ENCODE data around the gene FAM222B.
A peak's percentile ranks its signal among the peaks of the same experiment; 100 is the strongest.

Gene FAM222B

DNA sequence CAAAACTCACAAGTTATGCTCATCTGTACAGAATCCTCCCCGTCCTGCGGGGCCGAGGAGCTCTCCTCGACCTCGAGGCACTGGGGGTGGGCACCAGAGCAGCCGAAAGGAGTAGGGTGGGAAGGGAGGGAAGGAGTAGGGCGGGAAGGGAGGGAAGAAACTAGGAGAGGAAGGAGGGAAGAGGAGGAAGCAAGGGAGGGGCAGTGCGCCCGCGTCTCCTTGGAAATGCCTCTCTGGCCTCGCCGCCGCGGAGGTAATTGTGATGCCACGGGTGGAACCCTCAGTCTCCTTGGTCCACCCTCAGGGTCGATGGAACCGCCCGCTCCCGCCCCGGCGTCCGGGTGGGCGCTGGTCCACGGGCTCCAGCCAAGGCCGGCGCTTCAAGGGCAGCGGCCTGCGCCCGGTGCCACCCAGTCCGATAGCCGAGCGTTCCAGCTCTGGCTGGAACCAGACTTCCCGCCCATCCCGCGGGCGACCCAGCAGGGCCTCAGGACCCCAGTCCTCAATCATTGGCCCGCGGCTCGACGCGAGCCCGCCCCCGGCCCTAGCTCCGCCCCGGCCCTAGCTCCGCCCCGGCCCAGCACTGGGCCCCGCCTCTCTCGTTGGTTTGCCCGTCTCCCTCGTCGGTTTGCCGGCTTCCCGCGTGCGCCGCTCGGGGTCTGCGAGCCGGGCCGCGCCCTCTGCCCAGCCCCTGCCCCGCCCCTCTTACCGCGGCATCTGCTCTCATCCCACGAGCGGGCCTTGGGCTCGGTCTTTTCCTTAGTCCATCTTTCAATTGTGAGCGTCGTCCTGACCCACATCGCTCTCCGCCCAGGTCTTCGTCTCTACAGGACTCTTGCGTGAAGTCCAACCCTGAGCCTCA is 131.5 kb downstream of the FAM222B start:
- DNase-seq: peak; percentile 90

DNA sequence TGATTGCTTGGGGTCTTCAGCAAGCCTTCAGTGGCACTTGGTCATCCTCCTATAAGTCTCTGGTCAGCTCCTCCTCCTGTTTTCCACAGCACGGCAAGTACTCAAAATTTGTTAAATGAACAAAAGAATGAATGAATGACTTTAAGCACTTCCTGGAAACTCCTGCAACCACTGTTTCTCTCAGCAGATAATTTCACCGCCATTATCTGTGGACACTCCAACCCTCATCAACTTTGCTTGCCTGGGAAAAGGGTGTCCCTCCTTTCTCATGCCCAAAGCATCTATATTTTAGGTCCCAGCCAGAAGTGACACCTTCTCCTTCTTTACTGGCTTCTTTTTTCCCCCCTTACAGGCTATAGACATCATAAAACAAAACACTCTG is 135.3 kb downstream of the FAM222B start:
- no peak for DNase-seq

DNA sequence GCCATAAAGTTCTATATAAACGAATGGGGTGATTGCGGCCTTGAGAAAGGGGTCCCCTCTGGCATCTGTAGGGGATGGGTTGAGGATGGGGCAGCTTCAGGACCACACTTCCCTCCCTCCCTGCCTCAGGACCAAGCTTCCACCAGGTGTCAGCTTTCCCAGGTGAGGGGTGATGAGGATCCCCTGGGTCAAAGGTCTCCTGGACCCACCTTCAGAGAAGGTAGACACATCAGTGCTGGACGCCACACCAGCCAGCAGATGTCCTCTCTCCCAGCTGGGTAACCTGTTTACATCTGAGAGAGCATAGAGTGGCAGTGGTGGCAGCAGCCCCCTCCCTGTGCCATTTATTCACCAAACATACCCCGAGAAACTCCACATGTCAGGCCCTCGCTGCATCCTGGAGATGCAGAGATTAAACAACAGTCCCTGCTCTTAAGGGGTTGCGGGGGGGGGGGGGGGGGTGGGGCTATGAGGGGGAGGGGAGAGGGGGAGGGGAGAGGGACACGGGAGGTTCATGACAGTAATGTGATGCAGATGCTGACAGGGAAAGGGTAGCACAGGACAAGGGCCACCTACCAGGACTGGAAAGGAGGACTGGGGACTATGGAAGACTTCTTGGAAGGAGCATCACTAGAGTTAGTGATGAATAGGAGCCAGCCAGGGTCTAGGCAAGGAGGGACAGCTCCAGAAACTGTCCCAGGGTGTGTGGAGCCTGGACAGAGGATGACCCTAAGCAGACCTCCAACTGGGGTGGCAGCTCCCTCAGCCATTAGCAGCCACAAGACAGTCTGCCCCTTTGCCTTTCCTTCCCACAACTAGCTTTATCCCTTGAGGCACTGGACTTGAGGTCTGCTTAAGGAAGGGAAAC is 135.9 kb downstream of the FAM222B start:
- DNase-seq: no peak
